CD4-positive, alpha-beta T cell treated with Interleukin-10 for 1 hour (primary cell): ENCODE data around the gene ABCC2.
"Not testable (repeated sequence)": the region's sequence is repeated elsewhere in the genome, so short reads cannot be mapped to it uniquely, and the experiment has no call there.

ENCODE experiments used
- DNase-seq: peaks from one replicate; pipeline ENCODE4 v3.0.0-alpha.2; 2020

ABCC2 gene

GRCh38 chr10:99858849-99859248, 76.4 kb downstream of the ABCC2 start:
- no peak for DNase-seq

GRCh38 chr10:99859585-99859984, 77.1 kb downstream of the ABCC2 start:
- no peak for DNase-seq

GRCh38 chr10:99860466-99860865, 78.0 kb downstream of the ABCC2 start:
- no peak for DNase-seq

GRCh38 chr10:99863535-99864240, 81.2 kb downstream of the ABCC2 start:
- DNase-seq, result not testable (repeated sequence)

- DNase-seq, result not testable (repeated sequence)
These were observed 84.8 kb downstream of the ABCC2 start for GRCh38 chr10:99867250-99867649.

- no peak for DNase-seq
These were observed 87.2 kb downstream of the ABCC2 start for GRCh38 chr10:99869581-99870122.

GRCh38 chr10:99870123-99870730, 87.8 kb downstream of the ABCC2 start:
- peak; percentile 61 for DNase-seq

- DNase-seq, result no peak
These were observed 90.1 kb downstream of the ABCC2 start for GRCh38 chr10:99872367-99873162.

GRCh38 chr10:99873846-99874245, 91.4 kb downstream of the ABCC2 start:
- DNase-seq, result no peak

- no peak for DNase-seq
These were observed 92.1 kb downstream of the ABCC2 start for GRCh38 chr10:99874341-99875085.

GRCh38 chr10:99875473-99875872, 93.0 kb downstream of the ABCC2 start:
- DNase-seq, result no peak

- no peak for DNase-seq
These were observed 97.8 kb downstream of the ABCC2 start for GRCh38 chr10:99880080-99880835.

- no peak for DNase-seq
These were observed 98.9 kb downstream of the ABCC2 start for GRCh38 chr10:99881371-99881770.

GRCh38 chr10:99883523-99883922, 101.1 kb downstream of the ABCC2 start:
- DNase-seq, result no peak

- DNase-seq, result no peak
These were observed 106.2 kb downstream of the ABCC2 start for GRCh38 chr10:99888622-99889021.

GRCh38 chr10:99894613-99895012, 112.2 kb downstream of the ABCC2 start:
- DNase-seq, result no peak

GRCh38 chr10:99895066-99895465, 112.6 kb downstream of the ABCC2 start:
- DNase-seq, result not testable (repeated sequence)

- no peak for DNase-seq
These were observed 113.4 kb downstream of the ABCC2 start for GRCh38 chr10:99895867-99896266.
